Measurements from ENCODE around the gene LIMCH1.
"Not testable (repeated sequence)": the region's sequence is repeated elsewhere in the genome, so short reads cannot be mapped to it uniquely, and the experiment has no call there.

Gene LIMCH1

GRCh38 chr4:41731569-41732126 is 193.7 kb downstream of the LIMCH1 start:
- DNase-seq (ENCODE audit: low read depth), result no peak

DNA sequence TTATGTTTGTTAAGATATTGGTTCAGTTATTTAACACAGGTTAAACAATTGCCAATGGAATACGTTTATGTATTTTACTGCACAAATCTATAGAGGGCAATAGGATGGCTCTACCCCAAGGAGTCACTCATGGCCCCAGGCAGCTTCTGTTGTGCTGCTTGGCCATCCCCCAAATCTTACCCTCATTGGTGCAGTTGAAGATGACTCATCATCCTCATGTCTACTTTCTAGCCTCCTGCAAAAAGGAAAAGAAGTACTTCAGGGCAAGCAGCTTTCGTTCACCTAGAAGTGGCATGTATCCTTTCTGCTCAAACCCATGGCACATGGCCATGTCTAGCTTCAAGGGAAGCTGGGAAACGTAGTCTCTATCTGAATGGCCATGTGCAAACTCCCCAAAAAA is 196.4 kb downstream of the LIMCH1 start:
- DNase-seq (ENCODE audit: low read depth), result no peak

DNA sequence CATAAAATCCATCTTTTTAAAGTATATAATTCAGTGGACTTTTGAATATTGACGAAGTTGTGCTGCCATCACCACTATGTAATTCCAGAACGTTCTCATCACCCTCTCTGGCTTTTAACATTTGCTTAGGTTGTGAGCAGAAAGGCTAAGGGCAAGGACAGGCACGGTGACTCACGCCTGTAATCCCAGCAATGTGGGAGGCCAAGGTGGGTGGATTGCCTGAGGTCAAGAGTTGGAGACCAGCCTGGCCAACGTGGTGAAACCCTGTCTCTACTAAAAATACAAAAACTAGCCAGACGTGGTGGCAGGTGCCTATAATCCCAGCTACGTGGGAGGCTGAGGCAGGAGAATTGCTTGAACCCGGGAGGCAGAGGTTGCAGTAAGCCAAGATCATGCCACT is 199.5 kb downstream of the LIMCH1 start:
- not testable (repeated sequence) for DNase-seq (ENCODE audit: low read depth)

DNA sequence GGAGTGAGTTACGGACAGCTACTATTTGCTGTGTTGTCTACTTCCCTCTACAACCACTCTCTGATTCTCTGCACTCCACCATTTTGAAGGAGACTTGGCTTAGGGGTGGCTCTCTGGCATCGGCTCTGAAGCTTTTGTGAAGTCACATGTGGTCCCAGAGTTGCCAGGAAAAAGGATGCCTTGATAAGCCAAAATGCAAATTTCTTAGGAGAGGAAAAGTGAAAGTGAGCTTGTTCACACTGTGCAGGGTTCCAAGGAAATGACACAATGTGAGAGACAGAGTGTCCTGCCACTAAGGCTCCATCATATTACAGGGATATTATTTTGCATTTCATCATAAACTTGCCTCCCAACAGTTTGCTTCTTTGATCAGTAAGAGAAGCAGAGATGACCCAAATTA is 203.4 kb downstream of the LIMCH1 start:
- no peak for DNase-seq (ENCODE audit: low read depth)

DNA sequence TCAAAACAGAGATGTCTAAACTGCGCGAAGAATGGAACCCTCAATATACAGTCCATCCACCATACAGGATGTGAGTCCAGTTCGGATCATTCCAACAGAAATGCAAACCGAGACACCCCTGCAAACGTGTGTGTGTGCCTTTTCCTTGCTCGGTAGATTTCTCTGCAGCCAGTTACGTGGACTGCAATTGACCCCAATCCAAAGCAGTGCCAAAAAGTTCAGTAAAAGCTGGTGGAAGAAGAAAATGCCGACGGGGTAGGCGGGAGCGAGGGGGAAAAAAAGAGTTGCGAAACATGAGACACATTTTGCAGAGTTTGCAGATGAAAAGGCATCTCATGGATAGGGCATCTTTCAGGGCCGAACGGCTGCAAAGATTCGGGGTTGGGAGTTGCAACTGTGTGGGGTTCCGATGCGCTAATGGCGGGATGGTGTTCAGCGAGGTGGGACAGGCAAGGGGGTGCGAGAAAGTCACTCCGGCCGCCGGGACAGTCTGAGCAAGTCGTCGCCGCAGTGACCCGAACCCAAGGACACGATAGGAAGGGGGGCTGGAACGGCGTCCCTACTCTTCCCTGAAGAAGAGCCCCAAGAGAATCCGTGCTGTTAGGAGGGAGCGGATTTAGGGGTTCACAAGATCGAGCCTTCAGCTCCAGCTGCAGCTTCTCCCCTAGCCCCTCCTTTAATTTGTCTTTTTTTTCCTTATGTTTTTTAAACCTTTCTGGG is 206.8 kb downstream of the LIMCH1 start:
- DNase-seq (ENCODE audit: low read depth), result no peak

GRCh38 chr4:41745292-41746024 is 207.5 kb downstream of the LIMCH1 start:
- no peak for DNase-seq (ENCODE audit: low read depth)

- DNase-seq (ENCODE audit: low read depth), result no peak
Measured at GRCh38 chr4:41746025-41746439, 208.1 kb downstream of the LIMCH1 start.

- no peak for DNase-seq (ENCODE audit: low read depth)
Measured at GRCh38 chr4:41746440-41747229, 208.7 kb downstream of the LIMCH1 start.

DNA sequence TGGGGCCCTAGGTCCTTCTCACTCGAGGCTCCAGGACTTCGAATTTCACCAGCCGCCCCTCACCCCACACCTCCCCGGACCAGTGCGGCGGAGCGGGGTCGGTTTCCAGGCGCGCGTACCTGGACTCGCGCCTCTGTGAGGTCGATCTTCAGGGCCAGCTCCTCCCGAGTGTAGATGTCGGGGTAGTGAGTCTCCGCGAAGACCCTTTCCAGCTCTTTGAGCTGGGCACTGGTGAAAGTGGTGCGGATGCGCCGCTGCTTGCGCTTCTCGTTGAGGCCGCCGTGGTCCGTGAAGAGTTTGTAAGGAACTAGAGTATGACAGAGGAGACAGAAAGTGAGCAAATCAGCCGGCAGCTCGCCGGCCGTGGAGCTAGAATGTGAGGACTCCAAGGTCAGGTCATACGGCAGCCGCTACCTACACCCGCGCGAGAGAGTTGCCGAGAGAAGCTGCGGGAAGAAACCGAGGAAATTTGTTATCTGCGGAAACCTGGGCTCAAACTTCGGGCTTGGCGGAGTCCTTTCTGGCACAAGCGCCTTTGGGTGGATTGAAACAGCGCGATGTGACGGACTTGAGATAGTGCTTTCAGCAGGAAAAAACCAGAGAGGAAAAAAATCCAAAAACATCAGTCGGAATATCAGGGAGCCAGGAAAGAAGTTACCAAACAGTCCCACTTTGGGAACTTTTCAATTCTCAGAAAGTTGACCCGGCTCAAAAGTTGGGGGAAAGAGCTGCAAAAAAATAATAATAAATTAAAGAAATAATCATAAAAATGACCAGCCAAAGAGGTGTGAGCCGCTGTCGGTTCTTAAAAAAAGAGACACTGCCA is 209.5 kb downstream of the LIMCH1 start:
- DNase-seq (ENCODE audit: low read depth), result no peak

GRCh38 chr4:41748074-41748570 is 210.2 kb downstream of the LIMCH1 start:
- DNase-seq (ENCODE audit: low read depth), result no peak

- no peak for DNase-seq (ENCODE audit: low read depth)
Measured at GRCh38 chr4:41748571-41749475, 210.9 kb downstream of the LIMCH1 start, which contains the start of gene PHOX2B. Gene PHOX2B, minus strand, starts transcription at chr4:41748725. Its CDS starts 115 bp downstream, at chr4:41748610.

- no peak for DNase-seq (ENCODE audit: low read depth)
Measured at GRCh38 chr4:41749631-41750039, 211.7 kb downstream of the LIMCH1 start.
